Endodermal cell (in vitro differentiated cells): ENCODE results near the gene GSE1. TPM values are rescaled to one million over a fixed set of nuclear protein-coding genes. Genes with fewer than 3 reads are reported as not detected.
A peak's percentile ranks its signal among the peaks of the same experiment; 100 is the strongest.

ENCODE experiments used
- DNase-seq: peaks from one replicate; pipeline ENCODE4 v3.0.0-alpha.2; 2017
- H3K27ac ChIP-seq: 2 replicates; pipeline ENCODE4 v1.5.1; 2013; ENCODE audit warnings: mild to moderate bottlenecking, low read depth, low read length, moderate library complexity
- H3K27me3 ChIP-seq: 2 replicates; pipeline ENCODE4 v1.6.1; 2013; ENCODE audit warnings: mild to moderate bottlenecking, low read length, moderate library complexity; ENCODE audit not compliant: insufficient read depth, control insufficient read depth, poor library complexity, severe bottlenecking
- H3K36me3 ChIP-seq: 2 replicates; pipeline ENCODE4 v1.7.0; 2013; ENCODE audit warnings: mild to moderate bottlenecking, low read length, moderate library complexity; ENCODE audit not compliant: control insufficient read depth, insufficient read depth
- H3K4me1 ChIP-seq: one replicate; pipeline ENCODE4 v1.7.0; 2013; ENCODE audit warnings: low read length; ENCODE audit not compliant: control insufficient read depth, insufficient read depth
- H3K4me3 ChIP-seq: 2 replicates; pipeline ENCODE4 v1.5.1; 2013; ENCODE audit warnings: mild to moderate bottlenecking, low read length, moderate library complexity
- H3K9ac ChIP-seq: 2 replicates; pipeline ENCODE4 v1.6.1; 2013; ENCODE audit warnings: mild to moderate bottlenecking, low read length, moderate library complexity; ENCODE audit not compliant: poor library complexity, severe bottlenecking; ENCODE audit errors: extremely low read depth
- H3K9me3 ChIP-seq: 2 replicates; pipeline ENCODE4 v1.6.1; 2013; ENCODE audit warnings: mild to moderate bottlenecking, low read length, moderate library complexity; ENCODE audit not compliant: control insufficient read depth
- H3K27ac Mint-ChIP-seq: 2 replicates; pipeline ENCODE4 v1.8.0; 2020; ENCODE audit warnings: mixed read lengths
- H3K27me3 Mint-ChIP-seq: 2 replicates; pipeline ENCODE4 v1.8.0; 2021; ENCODE audit warnings: mild to moderate bottlenecking, mixed read lengths; ENCODE audit not compliant: insufficient read depth
- H3K36me3 Mint-ChIP-seq: 2 replicates; pipeline ENCODE4 v1.8.0; 2020; ENCODE audit warnings: low read depth, mixed read lengths
- H3K4me1 Mint-ChIP-seq: 2 replicates; pipeline ENCODE4 v1.8.0; 2020; ENCODE audit warnings: mixed read lengths
- H3K4me3 Mint-ChIP-seq: 2 replicates; pipeline ENCODE4 v1.8.0; 2020; ENCODE audit warnings: mild to moderate bottlenecking, moderate library complexity, mixed read lengths
- H3K9me3 Mint-ChIP-seq: 2 replicates; pipeline ENCODE4 v1.8.0; 2020; ENCODE audit warnings: mild to moderate bottlenecking, mixed read lengths
- WGBS, 2 experiments: methylation state at CpG; one replicate each; pipeline versions ENCODE4 v1.1.5 to v1.1.7; 2013; ENCODE audit warnings: missing lambda C conversion rate in 2 of 2, mixed read lengths in 1 of 2; ENCODE audit not compliant: insufficient coverage in 1 of 2, insufficient read length in 1 of 2; 5-methylcytosine and 5-hydroxymethylcytosine counted together
- total RNA-seq, 2 donors: library from RNA; stranded (reverse); fragmentation: NEBNext Ultra II Directional in 1 of 2; extraction: Animal tissue kit (Norgen Biotek cat#: 25700) in 1 of 2; gene quantifications; 2 replicates in 1 of 2; 3 replicates in 1 of 2; pipeline ENCODE4 v1.2.1, GENCODE V29; 2021
- TF ChIP-seq, protein P1 (sequence below): fragments of 200-600 bp; sonication (generic); conservative IDR thresholded peaks from 2 replicates; pipeline ENCODE4 v1.5.0; 2021; ENCODE audit warnings: antibody characterized with exemption, mild to moderate bottlenecking

GSE1 gene
- total RNA-seq, 2 donors from 2014 or later, result 108 to 128 TPM

DNA sequence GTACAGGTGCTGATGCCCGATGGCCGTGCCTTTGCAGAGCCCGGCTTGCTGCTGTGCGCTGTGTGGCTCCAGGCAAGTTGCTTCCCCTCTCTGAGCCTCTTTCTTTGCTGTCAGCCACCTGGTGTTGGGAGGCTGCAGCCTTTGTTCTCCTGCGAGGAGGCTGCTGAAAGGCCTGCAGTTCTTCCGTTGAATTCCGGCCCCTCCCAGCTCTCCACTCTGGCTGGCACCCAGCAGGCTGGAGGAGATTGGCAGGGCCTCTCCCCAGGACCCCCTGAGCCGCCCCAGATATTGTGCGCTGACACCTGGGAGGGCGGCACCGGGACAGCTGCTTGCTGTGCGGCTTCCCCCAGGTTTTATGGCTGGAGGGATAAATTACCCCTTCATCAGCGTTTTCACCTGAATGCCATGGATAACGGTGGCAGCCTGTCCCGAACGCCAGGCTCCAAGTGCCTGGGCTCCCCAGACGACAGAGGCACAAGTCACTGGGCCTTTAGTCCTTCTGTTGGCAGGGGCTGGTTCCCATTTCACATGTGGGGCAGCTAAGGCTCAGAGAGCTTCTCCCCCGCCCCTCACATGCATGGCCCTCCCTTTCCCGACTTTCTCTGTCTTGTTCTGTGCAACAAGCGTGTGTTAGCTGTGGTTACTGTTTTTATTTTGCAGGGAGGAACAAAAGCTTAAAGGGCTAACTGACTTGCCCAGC lies 35.1 kb upstream of the GSE1 start:
- H3K27me3 Mint-ChIP-seq, result peaks cover 27% of the 10 kb centered on the region
- H3K27ac ChIP-seq, result peak overlapping the region; percentile 2
- peaks cover 59% of the 10 kb centered on the region for H3K4me1 Mint-ChIP-seq
- no peak overlapping the region for H3K27ac Mint-ChIP-seq
- no peaks in the 10 kb centered on the region for H3K36me3 ChIP-seq
- no peak for DNase-seq
- TF ChIP-seq, protein P1, sequence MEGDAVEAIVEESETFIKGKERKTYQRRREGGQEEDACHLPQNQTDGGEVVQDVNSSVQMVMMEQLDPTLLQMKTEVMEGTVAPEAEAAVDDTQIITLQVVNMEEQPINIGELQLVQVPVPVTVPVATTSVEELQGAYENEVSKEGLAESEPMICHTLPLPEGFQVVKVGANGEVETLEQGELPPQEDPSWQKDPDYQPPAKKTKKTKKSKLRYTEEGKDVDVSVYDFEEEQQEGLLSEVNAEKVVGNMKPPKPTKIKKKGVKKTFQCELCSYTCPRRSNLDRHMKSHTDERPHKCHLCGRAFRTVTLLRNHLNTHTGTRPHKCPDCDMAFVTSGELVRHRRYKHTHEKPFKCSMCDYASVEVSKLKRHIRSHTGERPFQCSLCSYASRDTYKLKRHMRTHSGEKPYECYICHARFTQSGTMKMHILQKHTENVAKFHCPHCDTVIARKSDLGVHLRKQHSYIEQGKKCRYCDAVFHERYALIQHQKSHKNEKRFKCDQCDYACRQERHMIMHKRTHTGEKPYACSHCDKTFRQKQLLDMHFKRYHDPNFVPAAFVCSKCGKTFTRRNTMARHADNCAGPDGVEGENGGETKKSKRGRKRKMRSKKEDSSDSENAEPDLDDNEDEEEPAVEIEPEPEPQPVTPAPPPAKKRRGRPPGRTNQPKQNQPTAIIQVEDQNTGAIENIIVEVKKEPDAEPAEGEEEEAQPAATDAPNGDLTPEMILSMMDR, result no peak
- 62 to 72% methylated on average over 11 to 20 of the region's 20 CpGs for WGBS, 2 experiments
- no peaks in the 10 kb centered on the region for H3K36me3 Mint-ChIP-seq
- H3K27me3 ChIP-seq, result no peaks in the 10 kb centered on the region
- H3K9me3 Mint-ChIP-seq, result no peaks in the 10 kb centered on the region
- H3K4me1 ChIP-seq, result peaks cover 26% of the 10 kb centered on the region
- no peak overlapping the region for H3K4me3 ChIP-seq
- no peak overlapping the region for H3K9ac ChIP-seq
- no peaks in the 10 kb centered on the region for H3K9me3 ChIP-seq
- H3K4me3 Mint-ChIP-seq, result no peak overlapping the region

DNA sequence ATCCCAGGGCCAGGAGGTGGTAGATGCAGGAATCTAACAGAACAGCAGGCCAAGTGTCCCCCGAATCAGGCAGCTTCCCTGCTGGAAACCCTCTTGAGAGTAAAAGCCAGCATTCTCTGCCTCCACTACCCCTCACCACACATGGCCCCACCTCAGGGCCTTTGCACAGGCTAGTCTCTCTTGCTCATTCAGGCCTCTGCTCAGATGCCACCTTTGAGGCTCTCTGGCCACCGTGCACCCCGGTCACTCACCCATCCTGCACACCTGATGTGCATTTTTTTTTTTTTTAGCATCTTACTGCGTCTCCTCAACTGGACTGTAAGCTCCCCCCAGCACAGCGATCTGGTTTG lies 34.5 kb upstream of the GSE1 start:
- H3K27me3 ChIP-seq, result no peaks in the 10 kb centered on the region
- 65 to 80% methylated on average over 3 to 5 of the region's 5 CpGs for WGBS, 2 experiments
- TF ChIP-seq, protein P1, result no peak
- H3K36me3 ChIP-seq, result no peaks in the 10 kb centered on the region
- H3K4me3 Mint-ChIP-seq, result no peak overlapping the region
- peaks cover 64% of the 10 kb centered on the region for H3K4me1 Mint-ChIP-seq
- no peaks in the 10 kb centered on the region for H3K9me3 Mint-ChIP-seq
- H3K36me3 Mint-ChIP-seq, result no peaks in the 10 kb centered on the region
- no peak overlapping the region for H3K4me3 ChIP-seq
- peaks cover 32% of the 10 kb centered on the region for H3K27me3 Mint-ChIP-seq
- H3K27ac Mint-ChIP-seq, result no peak overlapping the region
- peaks cover 28% of the 10 kb centered on the region for H3K4me1 ChIP-seq
- peak overlapping the region; percentile 64 for H3K27ac ChIP-seq
- DNase-seq, result no peak
- H3K9me3 ChIP-seq, result no peaks in the 10 kb centered on the region
- no peak overlapping the region for H3K9ac ChIP-seq

DNA sequence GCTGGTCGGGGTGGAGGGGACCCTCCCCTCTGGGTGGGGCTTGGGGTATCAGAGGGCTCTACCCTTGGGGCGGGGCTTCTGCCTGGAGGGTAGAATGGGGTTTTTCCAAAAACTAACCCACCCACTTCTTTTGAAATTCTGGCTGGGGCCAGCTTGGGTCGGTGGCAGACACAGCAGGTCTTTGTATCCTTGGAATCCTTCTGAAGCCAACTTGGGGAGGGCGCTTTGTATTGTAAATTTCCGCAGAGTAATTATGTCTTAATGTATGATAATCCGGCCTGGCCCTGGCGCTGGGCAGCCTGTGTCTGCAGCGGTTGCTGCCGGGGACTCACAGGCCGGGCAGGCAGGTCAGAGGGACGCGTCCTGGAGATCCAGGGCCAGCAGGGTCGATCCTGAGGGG lies 33.9 kb upstream of the GSE1 start:
- H3K4me3 ChIP-seq, result no peak overlapping the region
- TF ChIP-seq, protein P1, result no peak
- 29 to 30% methylated on average over 7 to 12 of the region's 13 CpGs for WGBS, 2 experiments
- Mint-ChIP-seq H3K4me3 (peak overlapping the region; percentile 24), H3K27me3 (peaks cover 37% of the 10 kb centered on the region), H3K27ac (peak overlapping the region; percentile 64), H3K9me3 (no peaks in the 10 kb centered on the region), H3K4me1 (peaks cover 68% of the 10 kb centered on the region), H3K36me3 (no peaks in the 10 kb centered on the region)
- H3K27ac ChIP-seq, result peak overlapping the region; percentile 88
- peaks cover 25% of the 10 kb centered on the region for H3K4me1 ChIP-seq
- no peak overlapping the region for H3K9ac ChIP-seq
- H3K36me3 ChIP-seq, result no peaks in the 10 kb centered on the region
- DNase-seq, result peak; percentile 82
- no peaks in the 10 kb centered on the region for H3K9me3 ChIP-seq
- H3K27me3 ChIP-seq, result peaks cover 3% of the 10 kb centered on the region
